ENCODE data around the gene SBNO1.
A peak's percentile ranks its signal among the peaks of the same experiment; 100 is the strongest.

The SBNO1 gene

GRCh38 chr12:123280971-123281370 lies 83.7 kb downstream of the SBNO1 start:
- H3K9ac ChIP-seq (ENCODE audit: insufficient read length, low read depth) = no peak overlapping the region
- no peaks in the 10 kb centered on the region for H3K9me3 ChIP-seq (ENCODE audit: insufficient read depth, low read length)
- H3K4me3 ChIP-seq (ENCODE audit: insufficient read length, low read depth) = no peak overlapping the region
- no peaks in the 10 kb centered on the region for H3K36me3 ChIP-seq (ENCODE audit: insufficient read depth, insufficient read length, low read length)
- DNase-seq (ENCODE audit: low read depth, low spot score) = no peak
- no peaks in the 10 kb centered on the region for H3K27me3 ChIP-seq (ENCODE audit: insufficient read depth, insufficient read length)
- H3K4me1 ChIP-seq (ENCODE audit: insufficient read depth, insufficient read length) = no peaks in the 10 kb centered on the region
- no peak for TF ChIP-seq YY1 (IDR thresholded peaks at IDR 0.05; ENCODE audit: insufficient read depth, insufficient read length)
- no peak for TF ChIP-seq SUZ12 (IDR thresholded peaks at IDR 0.05; ENCODE audit: extremely low read depth, insufficient read depth, insufficient read length)
- TF ChIP-seq ZNF274 (IDR thresholded peaks at IDR 0.05; ENCODE audit: low read depth, low read length) = no peak

GRCh38 chr12:123278101-123278627 lies 86.5 kb downstream of the SBNO1 start:
- Histone ChIP-seq H3K4me3 (ENCODE audit: insufficient read length, low read depth) (no peak overlapping the region), H3K27me3 (ENCODE audit: insufficient read depth, insufficient read length) (no peaks in the 10 kb centered on the region), H3K9ac (ENCODE audit: insufficient read length, low read depth) (no peak overlapping the region), H3K9me3 (ENCODE audit: insufficient read depth, low read length) (no peaks in the 10 kb centered on the region), H3K4me1 (ENCODE audit: insufficient read depth, insufficient read length) (peaks cover 2% of the 10 kb centered on the region), H3K36me3 (ENCODE audit: insufficient read depth, insufficient read length, low read length) (no peaks in the 10 kb centered on the region)
- DNase-seq (ENCODE audit: low read depth, low spot score) = no peak
- TF ChIP-seq SUZ12 (IDR thresholded peaks at IDR 0.05; ENCODE audit: extremely low read depth, insufficient read depth, insufficient read length) = no peak
- TF ChIP-seq YY1 (IDR thresholded peaks at IDR 0.05; ENCODE audit: insufficient read depth, insufficient read length) = no peak
- no peak for TF ChIP-seq ZNF274 (IDR thresholded peaks at IDR 0.05; ENCODE audit: low read depth, low read length)

DNA sequence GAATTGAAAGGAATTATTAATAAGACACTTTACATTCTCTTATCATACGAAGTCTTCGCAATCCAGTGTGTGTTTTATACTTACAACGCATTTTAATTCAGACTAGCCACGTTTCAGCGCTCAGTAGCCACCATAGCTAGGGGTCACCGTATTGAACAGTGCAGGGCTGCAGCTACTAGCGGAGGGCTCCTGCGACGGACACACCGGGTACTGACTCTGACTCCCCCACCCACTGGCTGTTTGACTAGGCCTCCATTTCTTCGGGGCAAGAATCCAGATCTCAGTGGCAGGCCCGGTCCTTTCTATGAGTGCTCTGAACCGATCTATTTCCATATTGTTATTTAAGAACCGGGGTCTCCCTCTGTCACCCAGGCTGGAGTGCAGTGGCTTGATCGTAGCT lies 91.5 kb downstream of the SBNO1 start:
- Histone ChIP-seq H3K9me3 (ENCODE audit: insufficient read depth, low read length) (no peaks in the 10 kb centered on the region), H3K9ac (ENCODE audit: insufficient read length, low read depth) (no peak overlapping the region), H3K27me3 (ENCODE audit: insufficient read depth, insufficient read length) (no peaks in the 10 kb centered on the region), H3K4me1 (ENCODE audit: insufficient read depth, insufficient read length) (peaks cover 15% of the 10 kb centered on the region), H3K36me3 (ENCODE audit: insufficient read depth, insufficient read length, low read length) (peaks cover 13% of the 10 kb centered on the region), H3K4me3 (ENCODE audit: insufficient read length, low read depth) (no peak overlapping the region)
- TF ChIP-seq YY1 (IDR thresholded peaks at IDR 0.05; ENCODE audit: insufficient read depth, insufficient read length) (no peak), ZNF274 (IDR thresholded peaks at IDR 0.05; ENCODE audit: low read depth, low read length) (no peak), SUZ12 (IDR thresholded peaks at IDR 0.05; ENCODE audit: extremely low read depth, insufficient read depth, insufficient read length) (no peak)
- no peak for DNase-seq (ENCODE audit: low read depth, low spot score)

DNA sequence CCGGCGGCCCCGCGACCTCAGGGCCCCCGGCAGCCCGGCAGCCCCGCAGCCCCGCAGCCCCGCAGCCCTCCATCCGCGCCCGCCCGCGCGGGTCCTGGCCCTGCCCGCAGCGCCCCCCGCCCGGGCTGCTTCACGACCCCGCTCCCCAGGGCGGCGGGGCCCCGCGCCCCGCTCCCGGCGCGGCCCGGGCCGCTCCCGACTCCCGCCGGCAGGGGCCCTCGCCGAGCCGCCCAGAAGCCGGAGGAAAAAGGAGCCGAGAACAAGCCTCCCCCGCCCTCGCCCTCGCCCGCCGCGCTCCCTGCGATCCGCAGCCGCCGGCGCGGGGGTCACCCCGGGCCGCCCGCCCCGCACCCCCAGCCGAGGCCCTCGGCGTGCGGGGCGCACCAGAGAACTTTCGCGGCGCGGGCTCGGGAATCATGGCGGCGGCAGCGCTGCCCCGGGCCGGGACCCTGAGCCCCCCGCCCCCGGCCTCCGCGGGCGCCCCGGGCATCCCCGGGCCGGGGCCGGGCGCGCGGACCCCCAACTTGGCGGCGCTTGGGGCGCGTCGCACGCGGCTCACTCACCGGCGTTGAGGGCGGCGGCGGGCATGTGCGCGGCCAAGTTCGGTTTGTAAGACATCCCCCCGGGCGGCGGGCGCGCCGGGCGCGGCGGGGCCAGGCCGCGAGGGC lies 93.5 kb downstream of the SBNO1 start:
- H3K9ac ChIP-seq (ENCODE audit: insufficient read length, low read depth) = peak overlapping the region; percentile 81
- no peak for DNase-seq (ENCODE audit: low read depth, low spot score)
- H3K4me1 ChIP-seq (ENCODE audit: insufficient read depth, insufficient read length) = peaks cover 17% of the 10 kb centered on the region
- no peaks in the 10 kb centered on the region for H3K27me3 ChIP-seq (ENCODE audit: insufficient read depth, insufficient read length)
- H3K9me3 ChIP-seq (ENCODE audit: insufficient read depth, low read length) = no peaks in the 10 kb centered on the region
- peak overlapping the region; percentile 72 for H3K4me3 ChIP-seq (ENCODE audit: insufficient read length, low read depth)
- no peak for TF ChIP-seq YY1 (IDR thresholded peaks at IDR 0.05; ENCODE audit: insufficient read depth, insufficient read length)
- TF ChIP-seq SUZ12 (IDR thresholded peaks at IDR 0.05; ENCODE audit: extremely low read depth, insufficient read depth, insufficient read length) = no peak
- no peak for TF ChIP-seq ZNF274 (IDR thresholded peaks at IDR 0.05; ENCODE audit: low read depth, low read length)
- peaks cover 33% of the 10 kb centered on the region for H3K36me3 ChIP-seq (ENCODE audit: insufficient read depth, insufficient read length, low read length)

- H3K4me1 ChIP-seq (ENCODE audit: insufficient read depth, insufficient read length) = peaks cover 17% of the 10 kb centered on the region
- H3K9ac ChIP-seq (ENCODE audit: insufficient read length, low read depth) = peak overlapping the region; percentile 81
- peaks cover 40% of the 10 kb centered on the region for H3K36me3 ChIP-seq (ENCODE audit: insufficient read depth, insufficient read length, low read length)
- H3K4me3 ChIP-seq (ENCODE audit: insufficient read length, low read depth) = peak overlapping the region; percentile 72
- TF ChIP-seq ZNF274 (IDR thresholded peaks at IDR 0.05; ENCODE audit: low read depth, low read length) = no peak
- TF ChIP-seq YY1 (IDR thresholded peaks at IDR 0.05; ENCODE audit: insufficient read depth, insufficient read length) = no peak
- no peaks in the 10 kb centered on the region for H3K9me3 ChIP-seq (ENCODE audit: insufficient read depth, low read length)
- H3K27me3 ChIP-seq (ENCODE audit: insufficient read depth, insufficient read length) = no peaks in the 10 kb centered on the region
- no peak for DNase-seq (ENCODE audit: low read depth, low spot score)
Measured at GRCh38 chr12:123270214-123271000, 94.2 kb downstream of the SBNO1 start.

- TF ChIP-seq SUZ12 (IDR thresholded peaks at IDR 0.05; ENCODE audit: extremely low read depth, insufficient read depth, insufficient read length) (no peak), YY1 (IDR thresholded peaks at IDR 0.05; ENCODE audit: insufficient read depth, insufficient read length) (no peak), ZNF274 (IDR thresholded peaks at IDR 0.05; ENCODE audit: low read depth, low read length) (no peak)
- Histone ChIP-seq H3K4me3 (ENCODE audit: insufficient read length, low read depth) (peak overlapping the region; percentile 72), H3K4me1 (ENCODE audit: insufficient read depth, insufficient read length) (peaks cover 20% of the 10 kb centered on the region), H3K27me3 (ENCODE audit: insufficient read depth, insufficient read length) (no peaks in the 10 kb centered on the region), H3K36me3 (ENCODE audit: insufficient read depth, insufficient read length, low read length) (peaks cover 46% of the 10 kb centered on the region), H3K9ac (ENCODE audit: insufficient read length, low read depth) (peak overlapping the region; percentile 81), H3K9me3 (ENCODE audit: insufficient read depth, low read length) (no peaks in the 10 kb centered on the region)
- no peak for DNase-seq (ENCODE audit: low read depth, low spot score)
Measured at GRCh38 chr12:123269896-123270213, 94.8 kb downstream of the SBNO1 start.

GRCh38 chr12:123269395-123269892 lies 95.2 kb downstream of the SBNO1 start:
- TF ChIP-seq ZNF274 (IDR thresholded peaks at IDR 0.05; ENCODE audit: low read depth, low read length) (no peak), SUZ12 (IDR thresholded peaks at IDR 0.05; ENCODE audit: extremely low read depth, insufficient read depth, insufficient read length) (no peak), YY1 (IDR thresholded peaks at IDR 0.05; ENCODE audit: insufficient read depth, insufficient read length) (no peak)
- H3K9me3 ChIP-seq (ENCODE audit: insufficient read depth, low read length) = no peaks in the 10 kb centered on the region
- no peak for DNase-seq (ENCODE audit: low read depth, low spot score)
- peak overlapping the region; percentile 72 for H3K4me3 ChIP-seq (ENCODE audit: insufficient read length, low read depth)
- H3K9ac ChIP-seq (ENCODE audit: insufficient read length, low read depth) = peak overlapping the region; percentile 85
- H3K4me1 ChIP-seq (ENCODE audit: insufficient read depth, insufficient read length) = peaks cover 22% of the 10 kb centered on the region
- no peaks in the 10 kb centered on the region for H3K27me3 ChIP-seq (ENCODE audit: insufficient read depth, insufficient read length)
- peaks cover 50% of the 10 kb centered on the region for H3K36me3 ChIP-seq (ENCODE audit: insufficient read depth, insufficient read length, low read length)
